ENCODE results near the gene COL27A1.

COL27A1 gene

GRCh38 chr9:114168281-114169028, 13.1 kb downstream of the COL27A1 start:
- H3K4me3 ChIP-seq (ENCODE audit: low read depth, low read length) = no peak overlapping the region
- no peak for TF ChIP-seq CTCF (IDR thresholded peaks at IDR 0.05; ENCODE audit: insufficient read depth, low read length, missing control alignments)
- POLR2A ChIA-PET = no interaction called here
- DNase-seq (ENCODE audit: low read depth, low spot score) = no peak
- CTCF ChIA-PET = interaction anchor here (1.9 to 5.7 kb wide), 3 partner anchors 11 to 123 kb away, joined by 10 to 54 read pairs (median 13); partner anchors contain the start of gene COL27A1

- ChIA-PET CTCF (interaction anchor here (1.0 to 5.7 kb wide), 4 partner anchors 12 to 122 kb away, joined by 3 to 54 read pairs (median 12); partner anchors contain the start of gene COL27A1), POLR2A (no interaction called here)
- DNase-seq (ENCODE audit: low read depth, low spot score) = no peak
Observed at GRCh38 chr9:114169029-114169951, 14.0 kb downstream of the COL27A1 start.

GRCh38 chr9:114169952-114170770, 14.8 kb downstream of the COL27A1 start:
- no peak overlapping the region for H3K4me3 ChIP-seq (ENCODE audit: low read depth, low read length)
- no peak for DNase-seq (ENCODE audit: low read depth, low spot score)
- POLR2A ChIA-PET = no interaction called here
- no peak for TF ChIP-seq CTCF (IDR thresholded peaks at IDR 0.05; ENCODE audit: insufficient read depth, low read length, missing control alignments)
- CTCF ChIA-PET = interaction anchor here (1.0 to 5.7 kb wide), 4 partner anchors 11 to 121 kb away, joined by 3 to 54 read pairs (median 12); partner anchors contain the start of gene COL27A1

More at GRCh38 chr9:114169029-114169951, 14.0 kb downstream of the COL27A1 start:
- TF ChIP-seq CTCF (IDR thresholded peaks at IDR 0.05; ENCODE audit: insufficient read depth, low read length, missing control alignments) = no peak
- no peak overlapping the region for H3K4me3 ChIP-seq (ENCODE audit: low read depth, low read length)

- POLR2A ChIA-PET = no interaction called here
Observed at GRCh38 chr9:114170771-114171461, 15.6 kb downstream of the COL27A1 start.

More at GRCh38 chr9:114170771-114171461, 15.6 kb downstream of the COL27A1 start:
- DNase-seq (ENCODE audit: low read depth, low spot score) = no peak
- no peak for TF ChIP-seq CTCF (IDR thresholded peaks at IDR 0.05; ENCODE audit: insufficient read depth, low read length, missing control alignments)
- no peak overlapping the region for H3K4me3 ChIP-seq (ENCODE audit: low read depth, low read length)
- CTCF ChIA-PET = interaction anchor here (1.4 to 7.8 kb wide), 4 partner anchors 14 to 119 kb away, joined by 4 to 54 read pairs (median 23); partner anchors contain the start of gene COL27A1
